Parathyroid adenoma (tissue), 2 donors: ENCODE results near the gene KIF23.

Source experiments
- H2AFZ ChIP-seq: fragments of 300-600 bp; sonication (generic); one replicate; pipeline ENCODE4 v1.7.0; 2017; ENCODE audit warnings: antibody characterized with exemption, mild to moderate bottlenecking
- H3K27ac ChIP-seq: fragments of 300-600 bp; sonication (generic); one replicate; pipeline ENCODE4 v1.7.0; 2017
- H3K27me3 ChIP-seq: fragments of 300-600 bp; sonication (generic); one replicate; pipeline ENCODE4 v1.7.0; 2017; ENCODE audit warnings: low read length; ENCODE audit not compliant: control insufficient read depth, insufficient read depth
- H3K36me3 ChIP-seq: fragments of 300-600 bp; sonication (generic); one replicate; pipeline ENCODE4 v1.7.0; 2017; ENCODE audit warnings: low read length; ENCODE audit not compliant: control insufficient read depth, insufficient read depth
- H3K4me1 ChIP-seq: fragments of 300-600 bp; sonication (generic); one replicate; pipeline ENCODE4 v1.7.0; 2017; ENCODE audit warnings: control low read depth
- H3K4me2 ChIP-seq: fragments of 300-600 bp; sonication (generic); one replicate; pipeline ENCODE4 v1.7.0; 2017; ENCODE audit warnings: low read length
- H3K4me3 ChIP-seq: fragments of 300-600 bp; sonication (generic); one replicate; pipeline ENCODE4 v1.7.0; 2017; ENCODE audit warnings: low read depth, low read length
- H3K79me2 ChIP-seq: fragments of 300-600 bp; sonication (generic); one replicate; pipeline ENCODE4 v1.7.0; 2017; ENCODE audit warnings: control low read depth
- H3K9ac ChIP-seq: fragments of 300-600 bp; sonication (generic); one replicate; pipeline ENCODE4 v1.7.0; 2017; ENCODE audit warnings: mild to moderate bottlenecking
- H3K9me3 ChIP-seq: fragments of 300-600 bp; sonication (generic); one replicate; pipeline ENCODE4 v1.7.0; 2017; ENCODE audit warnings: low read length; ENCODE audit not compliant: control insufficient read depth
- TF ChIP-seq, protein P1 (sequence below): fragments of 300-600 bp; sonication (generic); IDR thresholded peaks from one replicate; pipeline ENCODE4 v1.7.0; 2017; ENCODE audit warnings: antibody characterized with exemption, mild to moderate bottlenecking
- donor health status: primary hyperparathyroidism.

The KIF23 gene

DNA sequence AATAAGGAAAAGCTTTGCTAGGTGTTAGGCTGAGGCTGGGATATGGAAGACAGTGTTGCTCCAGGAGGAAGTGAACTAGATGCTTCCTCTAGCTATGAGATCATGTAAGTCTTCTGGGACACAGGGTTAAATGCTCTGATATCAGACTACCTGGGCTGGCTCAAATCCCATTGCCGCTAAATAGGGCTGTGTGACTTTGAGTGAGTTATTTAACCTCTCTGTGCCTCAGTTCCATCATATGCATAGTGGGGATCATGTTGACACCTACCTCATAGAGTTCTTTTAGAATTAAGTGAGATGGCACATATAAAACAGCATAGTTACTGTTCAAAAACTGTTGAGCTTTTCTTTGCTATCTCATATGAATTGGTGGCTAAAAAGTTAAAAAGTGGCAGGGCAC, 51.1 kb downstream of the KIF23 start:
- Histone ChIP-seq H3K79me2 (no peaks in the 10 kb centered on the region), H3K9me3 (no peaks in the 10 kb centered on the region), H3K27me3 (no peaks in the 10 kb centered on the region), H2AFZ (no peak overlapping the region), H3K4me3 (no peak overlapping the region), H3K9ac (no peak overlapping the region), H3K36me3 (no peaks in the 10 kb centered on the region), H3K27ac (no peak overlapping the region), H3K4me1 (peaks cover 2% of the 10 kb centered on the region), H3K4me2 (no peak overlapping the region)
- TF ChIP-seq, protein P1, sequence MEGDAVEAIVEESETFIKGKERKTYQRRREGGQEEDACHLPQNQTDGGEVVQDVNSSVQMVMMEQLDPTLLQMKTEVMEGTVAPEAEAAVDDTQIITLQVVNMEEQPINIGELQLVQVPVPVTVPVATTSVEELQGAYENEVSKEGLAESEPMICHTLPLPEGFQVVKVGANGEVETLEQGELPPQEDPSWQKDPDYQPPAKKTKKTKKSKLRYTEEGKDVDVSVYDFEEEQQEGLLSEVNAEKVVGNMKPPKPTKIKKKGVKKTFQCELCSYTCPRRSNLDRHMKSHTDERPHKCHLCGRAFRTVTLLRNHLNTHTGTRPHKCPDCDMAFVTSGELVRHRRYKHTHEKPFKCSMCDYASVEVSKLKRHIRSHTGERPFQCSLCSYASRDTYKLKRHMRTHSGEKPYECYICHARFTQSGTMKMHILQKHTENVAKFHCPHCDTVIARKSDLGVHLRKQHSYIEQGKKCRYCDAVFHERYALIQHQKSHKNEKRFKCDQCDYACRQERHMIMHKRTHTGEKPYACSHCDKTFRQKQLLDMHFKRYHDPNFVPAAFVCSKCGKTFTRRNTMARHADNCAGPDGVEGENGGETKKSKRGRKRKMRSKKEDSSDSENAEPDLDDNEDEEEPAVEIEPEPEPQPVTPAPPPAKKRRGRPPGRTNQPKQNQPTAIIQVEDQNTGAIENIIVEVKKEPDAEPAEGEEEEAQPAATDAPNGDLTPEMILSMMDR: no peak

GRCh38 chr15:69466733-69467132, 52.6 kb downstream of the KIF23 start:
- Histone ChIP-seq H3K27me3 (no peaks in the 10 kb centered on the region), H3K9me3 (no peaks in the 10 kb centered on the region), H3K4me3 (no peak overlapping the region), H3K9ac (no peak overlapping the region), H3K36me3 (no peaks in the 10 kb centered on the region), H3K79me2 (no peaks in the 10 kb centered on the region), H3K4me2 (no peak overlapping the region), H2AFZ (no peak overlapping the region), H3K4me1 (peaks cover 2% of the 10 kb centered on the region), H3K27ac (no peak overlapping the region)
- TF ChIP-seq, protein P1: no peak

DNA sequence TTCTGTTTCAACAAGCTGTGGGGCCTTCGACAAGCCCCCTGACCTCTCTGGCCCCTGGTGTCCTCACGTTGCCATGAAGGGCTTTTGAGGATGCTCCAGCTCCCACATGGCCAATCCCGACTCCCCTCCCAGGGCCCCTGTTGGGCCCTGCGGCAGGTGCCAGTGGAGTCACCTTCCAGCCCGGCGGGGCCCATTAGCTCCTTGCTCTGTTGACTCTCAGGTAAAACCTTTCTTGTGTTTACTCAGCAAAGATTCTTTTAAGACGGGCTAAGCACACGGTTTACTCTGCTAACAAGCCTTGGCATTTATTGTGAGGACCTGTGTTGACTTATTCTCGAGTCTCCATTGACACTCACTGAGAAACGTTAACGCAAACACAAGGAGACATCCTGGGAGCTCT, 53.5 kb downstream of the KIF23 start:
- Histone ChIP-seq H3K4me3 (no peak overlapping the region), H3K4me2 (no peak overlapping the region), H3K9ac (no peak overlapping the region), H3K79me2 (no peaks in the 10 kb centered on the region), H2AFZ (peak overlapping the region; percentile 53), H3K27me3 (no peaks in the 10 kb centered on the region), H3K9me3 (no peaks in the 10 kb centered on the region), H3K27ac (no peak overlapping the region), H3K4me1 (peaks cover 2% of the 10 kb centered on the region), H3K36me3 (no peaks in the 10 kb centered on the region)
- TF ChIP-seq, protein P1: no peak

DNA sequence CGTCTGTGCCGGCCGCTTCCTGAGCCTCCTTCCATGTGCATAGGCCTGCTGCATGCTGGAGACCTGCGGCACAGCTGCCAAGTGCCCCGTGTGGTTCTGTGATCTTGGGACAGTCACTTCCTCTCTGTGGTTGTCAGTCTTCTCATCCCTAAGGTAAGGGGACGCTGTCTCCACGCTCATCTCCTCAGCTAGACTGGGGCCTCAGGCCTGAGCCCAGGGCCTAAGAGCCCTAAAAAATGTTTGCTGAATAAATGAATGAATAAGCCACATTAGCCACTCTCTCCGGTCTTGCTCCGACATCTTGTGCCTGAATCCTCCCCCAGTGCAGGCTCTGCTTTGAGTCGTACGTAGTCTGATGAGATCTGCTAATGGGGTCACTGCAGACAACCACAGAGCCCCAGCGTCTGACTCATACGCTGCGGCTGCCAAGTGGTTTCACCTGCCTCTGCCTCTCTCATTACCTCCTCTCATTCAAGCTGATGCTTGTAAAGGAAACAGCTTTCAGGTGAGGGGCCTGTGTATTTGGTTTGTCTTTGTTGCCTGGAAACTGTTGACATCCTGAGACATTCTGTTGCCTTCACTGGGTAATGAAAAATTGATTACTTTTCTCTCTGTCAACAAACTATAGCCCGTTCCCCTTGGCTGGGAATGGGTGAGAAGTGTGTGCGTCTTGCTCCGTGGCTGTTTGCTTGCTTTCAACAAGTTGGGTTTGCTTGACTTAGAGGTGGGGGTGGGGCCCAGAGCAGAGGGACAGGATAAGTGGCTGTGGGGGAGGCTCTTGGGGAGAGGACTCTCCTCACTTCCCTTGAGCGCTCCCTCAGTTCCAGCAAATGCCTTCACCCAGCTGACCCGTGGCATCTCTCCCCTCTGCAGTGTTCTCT, 54.3 kb downstream of the KIF23 start:
- Histone ChIP-seq H3K27ac (peak overlapping the region; percentile 29), H2AFZ (peak overlapping the region; percentile 53), H3K9ac (no peak overlapping the region), H3K4me2 (no peak overlapping the region), H3K79me2 (no peaks in the 10 kb centered on the region), H3K4me3 (no peak overlapping the region), H3K4me1 (peaks cover 2% of the 10 kb centered on the region), H3K36me3 (no peaks in the 10 kb centered on the region), H3K9me3 (no peaks in the 10 kb centered on the region), H3K27me3 (no peaks in the 10 kb centered on the region)
- TF ChIP-seq, protein P1: no peak
